GM23338 (cell line): Measurements from ENCODE around the gene IFI27. TPM values are rescaled to one million over a fixed set of nuclear protein-coding genes. Genes with fewer than 3 reads are reported as not detected.

Experiments
- ATAC-seq: fragments of 200-7000 bp; cut with Tn5 transposase; 3 replicates; pipeline ENCODE4 v1.9.1; 2020
- DNase-seq: peaks from one replicate; pipeline ENCODE4 v3.0.0-alpha.2; 2015; ENCODE audit warnings: low spot score
- H2AFZ ChIP-seq: fragments of 200-600 bp; sonication (generic); 2 replicates; pipeline ENCODE4 v1.8.0; 2016; ENCODE audit warnings: antibody characterized with exemption, mild to moderate bottlenecking, moderate library complexity
- H3F3A ChIP-seq: fragments of 200-600 bp; sonication (generic); replicated peaks from 2 replicates; pipeline ENCODE4 v1.8.0; 2017; ENCODE audit warnings: antibody characterized with exemption, mixed run types, low read depth
- H3K27ac ChIP-seq: fragments of 200-600 bp; sonication (generic); 2 replicates; pipeline ENCODE4 v1.6.1; 2016; ENCODE audit warnings: low read depth
- H3K27me3 ChIP-seq: fragments of 200-600 bp; sonication (generic); 2 replicates; pipeline ENCODE4 v1.8.0; 2016; ENCODE audit warnings: mild to moderate bottlenecking, mixed run types, moderate library complexity; ENCODE audit not compliant: insufficient read depth
- H3K36me3 ChIP-seq: fragments of 200-600 bp; sonication (generic); 2 replicates; pipeline ENCODE4 v1.8.0; 2016; ENCODE audit warnings: mild to moderate bottlenecking; ENCODE audit not compliant: insufficient read depth
- H3K4me1 ChIP-seq: fragments of 200-600 bp; sonication (generic); 2 replicates; pipeline ENCODE4 v1.8.0; 2016; ENCODE audit warnings: mild to moderate bottlenecking, moderate library complexity; ENCODE audit not compliant: insufficient read depth
- H3K4me2 ChIP-seq: fragments of 200-600 bp; sonication (generic); 2 replicates; pipeline ENCODE4 v1.7.1; 2017; ENCODE audit warnings: mixed run types
- H3K4me3 ChIP-seq: fragments of 200-600 bp; sonication (generic); 2 replicates; pipeline ENCODE4 v1.6.1; 2016; ENCODE audit warnings: mixed run types
- H3K79me2 ChIP-seq: fragments of 200-600 bp; sonication (generic); replicated peaks from 2 replicates; pipeline ENCODE4 v1.8.0; 2017; ENCODE audit warnings: mild to moderate bottlenecking; ENCODE audit not compliant: insufficient read depth
- H3K9me2 ChIP-seq: fragments of 200-600 bp; sonication (generic); 2 replicates; pipeline ENCODE4 v1.8.0; 2017; ENCODE audit not compliant: insufficient read depth
- H4K20me1 ChIP-seq: fragments of 200-600 bp; sonication (generic); replicated peaks from 2 replicates; pipeline ENCODE4 v1.8.0; 2017; ENCODE audit warnings: mild to moderate bottlenecking; ENCODE audit not compliant: insufficient read depth
- H3K27ac Mint-ChIP-seq: 2 replicates; pipeline ENCODE4 v1.8.0; 2020; ENCODE audit warnings: inconsistent platforms, mild to moderate bottlenecking, moderate library complexity, mixed read lengths
- H3K27me3 Mint-ChIP-seq: 3 replicates; pipeline ENCODE4 v1.8.0; 2022; ENCODE audit warnings: low read depth, mild to moderate bottlenecking, moderate library complexity, mixed read lengths, inconsistent platforms; ENCODE audit not compliant: insufficient read depth, poor library complexity
- H3K36me3 Mint-ChIP-seq: 3 replicates; pipeline ENCODE4 v1.8.0; 2021; ENCODE audit warnings: low read depth, mild to moderate bottlenecking, inconsistent platforms, moderate library complexity, mixed read lengths
- H3K4me1 Mint-ChIP-seq: 3 replicates; pipeline ENCODE4 v1.8.0; 2020; ENCODE audit warnings: mild to moderate bottlenecking, inconsistent platforms, mixed read lengths
- H3K4me3 Mint-ChIP-seq: 3 replicates; pipeline ENCODE4 v1.8.0; 2021; ENCODE audit warnings: moderate library complexity, mild to moderate bottlenecking, inconsistent platforms, mixed read lengths
- H3K9me3 Mint-ChIP-seq: 3 replicates; pipeline ENCODE4 v1.8.0; 2020; ENCODE audit warnings: moderate library complexity, mild to moderate bottlenecking, inconsistent platforms, mixed read lengths
- CREB1 ChIP-seq: fragments of 250-450 bp; sonication (Bioruptor Pico); IDR thresholded peaks from 2 replicates; pipeline ENCODE4 v1.5.0; 2020; ENCODE audit warnings: low read depth, mild to moderate bottlenecking, moderate library complexity
- EZH2 ChIP-seq: fragments of 200-600 bp; sonication (generic); IDR thresholded peaks from one replicate; pipeline ENCODE4 v1.8.0; 2017; ENCODE audit warnings: antibody characterized with exemption, mild to moderate bottlenecking, low read depth; ENCODE audit not compliant: unreplicated experiment
- EZH2phosphoT487 ChIP-seq: fragments of 200-600 bp; sonication (generic); IDR thresholded peaks from one replicate; pipeline ENCODE4 v1.8.1; 2018; ENCODE audit warnings: antibody characterized with exemption; ENCODE audit not compliant: unreplicated experiment
- JUNB ChIP-seq: IDR thresholded peaks from one replicate; pipeline ENCODE4 v1.6.1; 2016; ENCODE audit warnings: antibody characterized with exemption; ENCODE audit not compliant: unreplicated experiment
- NANOG ChIP-seq: IDR thresholded peaks from 2 replicates; pipeline ENCODE4 v1.6.1; 2016; ENCODE audit warnings: antibody characterized with exemption, borderline replicate concordance
- POLR2AphosphoS5 ChIP-seq: IDR thresholded peaks from 2 replicates; pipeline ENCODE4 v1.6.1; 2016; ENCODE audit warnings: antibody characterized with exemption, low read depth
- STAT1 ChIP-seq: IDR thresholded peaks from one replicate; pipeline ENCODE4 v1.6.1; 2016; ENCODE audit warnings: antibody characterized with exemption; ENCODE audit not compliant: unreplicated experiment
- ZNF114 ChIP-seq: fragments of 250-450 bp; sonication (Bioruptor Pico); IDR thresholded peaks from 2 replicates; pipeline ENCODE4 v1.5.0; 2020; ENCODE audit warnings: mild to moderate bottlenecking, moderate library complexity
- ZNF331 ChIP-seq: fragments of 250-450 bp; sonication (Bioruptor Pico); IDR thresholded peaks from 2 replicates; pipeline ENCODE4 v1.5.0; 2020; ENCODE audit warnings: low read depth, mild to moderate bottlenecking, moderate library complexity
- polyA plus RNA-seq: library from polyadenylated mRNA; unstranded; fragments of >200 nt; fragmentation: Nextera tagmentation; extraction: Ambion mirVana; gene quantifications from 2 replicates; pipeline ENCODE4 v1.2.1, GENCODE V29; 2016
- total RNA-seq: library from RNA; depleted of rRNA; stranded (reverse); fragments of >200 nt; shearing (Covaris generic); gene quantifications from 2 replicates; pipeline ENCODE4 v1.2.3, GENCODE V29; 2014
- TF ChIP-seq, protein P1 (sequence below): IDR thresholded peaks from one replicate; pipeline ENCODE4 v1.6.1; 2018; ENCODE audit warnings: antibody characterized with exemption; ENCODE audit not compliant: unreplicated experiment
- TF ChIP-seq, protein P2 (sequence below), 2 experiments: fragments of 200-600 bp in 1 of 2; sonication (generic) in 1 of 2; conservative IDR thresholded peaks; 2 replicates each; pipeline versions ENCODE4 v1.5.1 to v1.6.1; 2016 to 2017; ENCODE audit warnings: antibody characterized with exemption in 2 of 2, low read depth in 2 of 2, mild to moderate bottlenecking in 2 of 2, moderate library complexity in 1 of 2

IFI27 gene
- total and polyA plus RNA-seq, 2 experiments from 2014 or later: 0.49 to 1.2 TPM

DNA sequence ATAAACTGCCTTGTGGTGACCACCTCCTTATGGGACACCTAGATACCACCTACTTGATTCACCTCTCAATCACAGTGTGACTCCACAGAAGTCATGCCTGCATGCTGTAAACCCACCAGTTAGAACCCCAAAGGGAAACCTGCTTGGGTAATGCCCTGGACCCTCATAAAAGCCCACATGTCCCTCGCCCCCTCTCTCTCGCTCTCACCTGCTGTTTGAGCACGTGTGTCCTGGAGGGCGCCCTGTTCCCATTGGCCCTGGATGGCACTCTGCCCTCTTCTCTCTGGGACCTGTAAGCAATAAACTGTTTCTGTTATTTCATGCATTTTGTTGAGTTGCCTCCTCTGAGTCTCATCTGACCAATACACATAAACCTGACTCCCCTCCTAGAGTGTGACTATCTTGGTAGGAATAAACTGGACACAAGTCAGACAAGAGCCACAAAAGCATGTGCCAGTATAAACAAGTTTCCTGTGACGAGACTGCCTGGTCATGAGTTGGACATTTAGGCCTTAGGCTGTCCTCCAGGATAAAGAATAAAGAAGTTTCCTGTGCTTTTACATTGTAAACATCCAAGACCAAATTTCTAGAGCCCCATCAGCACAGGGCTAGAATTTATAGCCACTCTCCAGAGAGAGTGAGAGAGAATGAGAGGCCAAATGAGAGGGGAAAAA, 10.3 kb downstream of the IFI27 start:
- H3K27me3 Mint-ChIP-seq: peaks cover 3% of the 10 kb centered on the region
- no peaks in the 10 kb centered on the region for H4K20me1 ChIP-seq
- H3K4me1 Mint-ChIP-seq: no peaks in the 10 kb centered on the region
- H2AFZ ChIP-seq: no peak overlapping the region
- no peak for DNase-seq
- no peaks in the 10 kb centered on the region for H3K4me1 ChIP-seq
- peaks cover 17% of the 10 kb centered on the region; the same call in 2 of the 3 replicates for H3K9me3 Mint-ChIP-seq
- H3K27me3 ChIP-seq: no peaks in the 10 kb centered on the region
- no peak for ATAC-seq
- no peak overlapping the region for H3K27ac Mint-ChIP-seq
- H3K4me2 ChIP-seq: no peak overlapping the region
- no peaks in the 10 kb centered on the region for H3F3A ChIP-seq
- H3K4me3 ChIP-seq: no peak overlapping the region
- no peaks in the 10 kb centered on the region for H3K36me3 ChIP-seq
- no peak overlapping the region for H3K4me3 Mint-ChIP-seq
- TF ChIP-seq NANOG (no peak), POLR2AphosphoS5 (no peak), JUNB (no peak), STAT1 (no peak)
- no peaks in the 10 kb centered on the region; the same call in 2 of the 3 replicates for H3K36me3 Mint-ChIP-seq
- no peaks in the 10 kb centered on the region for H3K79me2 ChIP-seq
- peaks cover 4% of the 10 kb centered on the region; the same call in 1 of the 2 replicates for H3K9me2 ChIP-seq
- no peak overlapping the region for H3K27ac ChIP-seq

DNA sequence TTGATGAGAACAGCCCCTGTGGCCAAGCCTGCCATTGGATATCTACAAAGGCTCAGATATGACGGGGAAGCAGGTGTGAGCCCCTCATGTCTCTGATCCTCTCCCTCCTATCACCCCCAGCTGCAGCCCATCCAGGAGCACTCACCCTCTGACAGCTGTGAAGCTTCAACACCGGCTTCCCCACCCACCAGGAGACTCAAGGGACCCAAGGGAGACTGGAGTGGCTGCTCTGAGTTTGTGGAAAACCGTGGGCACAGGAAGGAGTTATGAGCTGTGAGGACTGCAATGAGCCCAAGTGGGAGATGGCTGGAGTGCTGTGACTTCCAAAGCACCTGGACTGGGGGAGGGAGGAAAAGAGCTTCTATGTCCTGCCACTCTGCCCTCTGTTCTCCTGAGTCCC, 10.9 kb downstream of the IFI27 start:
- peaks cover 3% of the 10 kb centered on the region for H3K27me3 Mint-ChIP-seq
- H3K9me2 ChIP-seq: peaks cover 4% of the 10 kb centered on the region; the same call in 1 of the 2 replicates
- peaks cover 17% of the 10 kb centered on the region; the same call in 2 of the 3 replicates for H3K9me3 Mint-ChIP-seq
- ATAC-seq: no peak
- DNase-seq: no peak
- no peak overlapping the region for H3K27ac ChIP-seq
- no peaks in the 10 kb centered on the region for H3K4me1 ChIP-seq
- H3K4me1 Mint-ChIP-seq: no peaks in the 10 kb centered on the region
- no peak overlapping the region for H3K4me3 Mint-ChIP-seq
- H2AFZ ChIP-seq: no peak overlapping the region
- H3F3A ChIP-seq: no peaks in the 10 kb centered on the region
- no peaks in the 10 kb centered on the region for H4K20me1 ChIP-seq
- H3K4me2 ChIP-seq: no peak overlapping the region
- H3K36me3 Mint-ChIP-seq: no peaks in the 10 kb centered on the region; the same call in 2 of the 3 replicates
- no peak overlapping the region for H3K4me3 ChIP-seq
- H3K36me3 ChIP-seq: no peaks in the 10 kb centered on the region
- no peak overlapping the region for H3K27ac Mint-ChIP-seq
- H3K79me2 ChIP-seq: no peaks in the 10 kb centered on the region
- H3K27me3 ChIP-seq: no peaks in the 10 kb centered on the region
- no peak for TF ChIP-seq ZNF114 (CRISPR knock-in tag)
- TF ChIP-seq ZNF331 (CRISPR knock-in tag): no peak
- TF ChIP-seq, protein P1, sequence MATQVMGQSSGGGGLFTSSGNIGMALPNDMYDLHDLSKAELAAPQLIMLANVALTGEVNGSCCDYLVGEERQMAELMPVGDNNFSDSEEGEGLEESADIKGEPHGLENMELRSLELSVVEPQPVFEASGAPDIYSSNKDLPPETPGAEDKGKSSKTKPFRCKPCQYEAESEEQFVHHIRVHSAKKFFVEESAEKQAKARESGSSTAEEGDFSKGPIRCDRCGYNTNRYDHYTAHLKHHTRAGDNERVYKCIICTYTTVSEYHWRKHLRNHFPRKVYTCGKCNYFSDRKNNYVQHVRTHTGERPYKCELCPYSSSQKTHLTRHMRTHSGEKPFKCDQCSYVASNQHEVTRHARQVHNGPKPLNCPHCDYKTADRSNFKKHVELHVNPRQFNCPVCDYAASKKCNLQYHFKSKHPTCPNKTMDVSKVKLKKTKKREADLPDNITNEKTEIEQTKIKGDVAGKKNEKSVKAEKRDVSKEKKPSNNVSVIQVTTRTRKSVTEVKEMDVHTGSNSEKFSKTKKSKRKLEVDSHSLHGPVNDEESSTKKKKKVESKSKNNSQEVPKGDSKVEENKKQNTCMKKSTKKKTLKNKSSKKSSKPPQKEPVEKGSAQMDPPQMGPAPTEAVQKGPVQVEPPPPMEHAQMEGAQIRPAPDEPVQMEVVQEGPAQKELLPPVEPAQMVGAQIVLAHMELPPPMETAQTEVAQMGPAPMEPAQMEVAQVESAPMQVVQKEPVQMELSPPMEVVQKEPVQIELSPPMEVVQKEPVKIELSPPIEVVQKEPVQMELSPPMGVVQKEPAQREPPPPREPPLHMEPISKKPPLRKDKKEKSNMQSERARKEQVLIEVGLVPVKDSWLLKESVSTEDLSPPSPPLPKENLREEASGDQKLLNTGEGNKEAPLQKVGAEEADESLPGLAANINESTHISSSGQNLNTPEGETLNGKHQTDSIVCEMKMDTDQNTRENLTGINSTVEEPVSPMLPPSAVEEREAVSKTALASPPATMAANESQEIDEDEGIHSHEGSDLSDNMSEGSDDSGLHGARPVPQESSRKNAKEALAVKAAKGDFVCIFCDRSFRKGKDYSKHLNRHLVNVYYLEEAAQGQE: no peak
- TF ChIP-seq EZH2phosphoT487: no peak
- no peak for TF ChIP-seq STAT1
- no peak for TF ChIP-seq NANOG
- TF ChIP-seq EZH2: no peak
- TF ChIP-seq JUNB: no peak
- TF ChIP-seq CREB1 (CRISPR knock-in tag): no peak
- TF ChIP-seq POLR2AphosphoS5: no peak
- TF ChIP-seq, protein P2, sequence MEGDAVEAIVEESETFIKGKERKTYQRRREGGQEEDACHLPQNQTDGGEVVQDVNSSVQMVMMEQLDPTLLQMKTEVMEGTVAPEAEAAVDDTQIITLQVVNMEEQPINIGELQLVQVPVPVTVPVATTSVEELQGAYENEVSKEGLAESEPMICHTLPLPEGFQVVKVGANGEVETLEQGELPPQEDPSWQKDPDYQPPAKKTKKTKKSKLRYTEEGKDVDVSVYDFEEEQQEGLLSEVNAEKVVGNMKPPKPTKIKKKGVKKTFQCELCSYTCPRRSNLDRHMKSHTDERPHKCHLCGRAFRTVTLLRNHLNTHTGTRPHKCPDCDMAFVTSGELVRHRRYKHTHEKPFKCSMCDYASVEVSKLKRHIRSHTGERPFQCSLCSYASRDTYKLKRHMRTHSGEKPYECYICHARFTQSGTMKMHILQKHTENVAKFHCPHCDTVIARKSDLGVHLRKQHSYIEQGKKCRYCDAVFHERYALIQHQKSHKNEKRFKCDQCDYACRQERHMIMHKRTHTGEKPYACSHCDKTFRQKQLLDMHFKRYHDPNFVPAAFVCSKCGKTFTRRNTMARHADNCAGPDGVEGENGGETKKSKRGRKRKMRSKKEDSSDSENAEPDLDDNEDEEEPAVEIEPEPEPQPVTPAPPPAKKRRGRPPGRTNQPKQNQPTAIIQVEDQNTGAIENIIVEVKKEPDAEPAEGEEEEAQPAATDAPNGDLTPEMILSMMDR (conservative IDR thresholded peaks at IDR 0.05; ENCODE audit: low read depth in 2 of 2): no peak
